HL-60 (cell line): ENCODE data around the gene FHDC1.

ENCODE experiments used
- DNase-seq, 2 experiments: peaks; one replicate each; pipeline ENCODE4 v3.0.0-alpha.2; 2010 to 2020; ENCODE audit warnings: low read depth in 1 of 2, low spot score in 1 of 2
- H3K27ac ChIP-seq: fragments of 250-450 bp; sonication (Bioruptor Pico); replicated peaks from 2 replicates; pipeline ENCODE4 v1.5.1; 2020; ENCODE audit warnings: mild to moderate bottlenecking, moderate library complexity
- H3K27me3 ChIP-seq: fragments of 250-450 bp; sonication (Bioruptor Pico); 2 replicates; pipeline ENCODE4 v1.5.1; 2021; ENCODE audit warnings: mild to moderate bottlenecking, moderate library complexity; ENCODE audit not compliant: insufficient read depth, poor library complexity, severe bottlenecking
- H3K4me3 ChIP-seq: replicated peaks from 2 replicates; pipeline ENCODE4 v1.5.1; 2011; ENCODE audit warnings: mild to moderate bottlenecking, control low read depth, low read length; ENCODE audit not compliant: insufficient read depth
- CTCF ChIP-seq: IDR thresholded peaks from one replicate; pipeline ENCODE4 v1.5.1; 2011; ENCODE audit warnings: low read length, control low read depth, inconsistent platforms; ENCODE audit not compliant: insufficient read depth
- GABPA ChIP-seq: IDR thresholded peaks from 2 replicates; pipeline ENCODE4 v1.6.1; 2012; ENCODE audit warnings: low read depth
- POLR2AphosphoS5 ChIP-seq: IDR thresholded peaks from 2 replicates; pipeline ENCODE4 v1.6.1; 2012; ENCODE audit warnings: low read depth
- REST ChIP-seq: IDR thresholded peaks from 2 replicates; pipeline ENCODE4 v1.6.1; 2012; ENCODE audit warnings: low read depth; ENCODE audit not compliant: insufficient replicate concordance
- SPI1 ChIP-seq: IDR thresholded peaks from 2 replicates; pipeline ENCODE4 v1.6.1; 2012; ENCODE audit warnings: low read depth, mild to moderate bottlenecking, borderline replicate concordance

The FHDC1 gene

GRCh38 chr4:152962150-152962549 lies 26.0 kb downstream of the FHDC1 start:
- no peak overlapping the region for H3K4me3 ChIP-seq
- no peak overlapping the region for H3K27ac ChIP-seq
- H3K27me3 ChIP-seq: no peaks in the 10 kb centered on the region
- TF ChIP-seq POLR2AphosphoS5 (no peak), GABPA (no peak), SPI1 (no peak), CTCF (no peak), REST (no peak)
- DNase-seq: no peak

- no peaks in the 10 kb centered on the region for H3K27me3 ChIP-seq
- no peak for DNase-seq
- no peak for TF ChIP-seq SPI1
- TF ChIP-seq REST: no peak
- no peak for TF ChIP-seq CTCF
- TF ChIP-seq POLR2AphosphoS5: no peak
- no peak for TF ChIP-seq GABPA
- H3K4me3 ChIP-seq: no peak overlapping the region
- no peak overlapping the region for H3K27ac ChIP-seq
Observed at GRCh38 chr4:152964335-152964734, 28.2 kb downstream of the FHDC1 start.

GRCh38 chr4:152965611-152966010 lies 29.5 kb downstream of the FHDC1 start:
- Histone ChIP-seq H3K27me3 (no peaks in the 10 kb centered on the region), H3K27ac (no peak overlapping the region), H3K4me3 (no peak overlapping the region)
- TF ChIP-seq GABPA: no peak
- no peak for TF ChIP-seq CTCF
- no peak for TF ChIP-seq POLR2AphosphoS5
- TF ChIP-seq REST: no peak
- no peak for TF ChIP-seq SPI1
- DNase-seq: no peak
